Measurements from ENCODE around the gene BTF3. TPM values are rescaled to one million over a fixed set of nuclear protein-coding genes. Genes with fewer than 3 reads are reported as not detected.

Gene BTF3
- total RNA-seq = 184 and 190 TPM in 2 replicates

GRCh38 chr5:73498057-73498992 is at the start of gene BTF3:
Gene BTF3, plus strand, starts transcription at chr5:73498442. Its CDS starts 226 bp downstream, at chr5:73498668.

DNA sequence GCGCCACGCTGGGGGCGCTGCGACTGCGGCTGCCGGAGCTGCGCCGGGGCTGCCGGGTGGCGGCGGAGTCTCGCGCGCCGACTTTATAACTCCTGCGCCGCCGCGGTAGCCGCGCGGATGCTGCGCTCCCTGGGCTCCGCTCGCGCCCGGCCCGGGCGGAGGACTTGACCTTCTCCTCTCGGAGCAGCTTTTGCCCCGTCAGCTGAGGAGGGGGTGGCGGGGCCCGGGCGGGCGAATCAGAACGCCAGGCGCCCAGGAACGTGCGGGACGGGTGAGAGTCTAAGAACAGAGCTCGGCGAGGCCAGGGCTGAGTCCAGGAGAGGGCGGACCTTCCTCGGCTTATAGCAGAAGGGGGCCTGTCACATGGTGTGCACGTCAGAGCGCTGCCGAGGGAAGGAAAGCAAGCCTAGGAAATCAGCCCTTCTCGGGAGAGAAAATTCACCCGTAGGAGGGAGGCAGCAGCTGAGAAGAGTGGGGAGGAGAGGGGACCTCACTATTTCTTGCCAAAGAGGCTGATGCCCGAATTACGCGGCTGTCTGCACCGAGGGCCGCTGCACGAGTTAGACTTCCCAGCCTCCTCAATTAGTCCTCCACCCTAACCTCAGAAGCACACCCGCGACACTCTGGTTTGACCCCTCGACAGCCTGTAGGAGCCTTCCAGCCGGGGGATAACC is 49.6 kb upstream of the BTF3 start, which contains the start of gene FOXD1:
FOXD1 (minus strand) TSS at position 315 of the 674 bp plus-strand sequence. CDS start 415 bp downstream, outside the sequence.

Other genes with a start within 250 kb of the BTF3 start
- 3.2 and 3.5 TPM in 2 replicates for gene FOXD1, start 49.7 kb upstream of the BTF3 start, total RNA-seq
- gene ANKRA2, start 67.2 kb downstream of the BTF3 start, total RNA-seq = 15.2 and 28.0 TPM in 2 replicates
- gene UTP15, start 67.3 kb downstream of the BTF3 start, total RNA-seq = 25.9 and 41.1 TPM in 2 replicates
- 25.8 and 49.0 TPM in 2 replicates for gene ARHGEF28, start 127.8 kb downstream of the BTF3 start, total RNA-seq

All from uterine smooth muscle cell (primary cell).